Measurements from ENCODE around the gene UGT1A8.
"Not testable (repeated sequence)": the region's sequence is repeated elsewhere in the genome, so short reads cannot be mapped to it uniquely, and the experiment has no call there.

Gene UGT1A8

DNA sequence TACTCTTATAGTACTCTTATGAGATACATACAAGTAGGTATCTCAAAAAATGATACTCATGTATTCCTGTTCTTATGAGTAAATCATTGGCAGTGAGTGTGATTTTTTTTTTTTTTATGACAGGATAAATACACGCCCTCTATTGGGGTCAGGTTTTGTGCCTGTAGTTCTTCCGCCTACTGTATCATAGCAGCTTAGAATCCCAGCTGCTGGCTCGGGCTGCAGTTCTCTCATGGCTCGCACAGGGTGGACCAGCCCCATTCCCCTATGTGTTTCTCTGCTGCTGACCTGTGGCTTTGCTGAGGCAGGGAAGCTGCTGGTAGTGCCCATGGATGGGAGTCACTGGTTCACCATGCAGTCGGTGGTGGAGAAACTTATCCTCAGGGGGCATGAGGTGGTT, at the start of gene UGT1A8:
UGT1A8 (plus strand) TSS at position 158 of the 400 bp plus-strand sequence; CDS start at position 233, 75 bp downstream.
- not testable (repeated sequence) for DNase-seq

GRCh38 chr2:233571001-233571400, 46.4 kb upstream of the UGT1A8 start:
- DNase-seq: no peak

- no peak for DNase-seq
Observed at GRCh38 chr2:233571462-233571861, 46.0 kb upstream of the UGT1A8 start.

DNA sequence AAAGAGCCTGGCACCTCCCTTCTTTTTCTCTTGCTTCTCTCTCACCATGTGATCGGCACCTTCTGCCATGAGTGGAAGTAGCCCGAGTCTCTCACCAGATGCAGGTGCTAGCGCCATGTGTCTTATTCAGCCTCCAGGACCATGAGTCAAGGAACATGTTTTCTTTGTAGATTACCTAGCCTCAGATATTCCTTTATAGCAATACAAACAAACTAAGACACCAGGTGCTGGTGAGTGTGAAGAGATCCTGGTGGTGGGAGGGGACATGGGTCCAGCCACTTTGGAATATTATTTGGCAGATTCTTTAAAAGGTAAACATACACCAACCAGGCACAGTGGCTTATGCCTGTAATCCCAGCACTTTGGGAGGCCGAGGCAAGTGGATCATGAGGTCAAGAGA, 45.0 kb upstream of the UGT1A8 start:
- no peak for DNase-seq

- not testable (repeated sequence) for DNase-seq
Observed at GRCh38 chr2:233577341-233577740, 40.1 kb upstream of the UGT1A8 start.

DNA sequence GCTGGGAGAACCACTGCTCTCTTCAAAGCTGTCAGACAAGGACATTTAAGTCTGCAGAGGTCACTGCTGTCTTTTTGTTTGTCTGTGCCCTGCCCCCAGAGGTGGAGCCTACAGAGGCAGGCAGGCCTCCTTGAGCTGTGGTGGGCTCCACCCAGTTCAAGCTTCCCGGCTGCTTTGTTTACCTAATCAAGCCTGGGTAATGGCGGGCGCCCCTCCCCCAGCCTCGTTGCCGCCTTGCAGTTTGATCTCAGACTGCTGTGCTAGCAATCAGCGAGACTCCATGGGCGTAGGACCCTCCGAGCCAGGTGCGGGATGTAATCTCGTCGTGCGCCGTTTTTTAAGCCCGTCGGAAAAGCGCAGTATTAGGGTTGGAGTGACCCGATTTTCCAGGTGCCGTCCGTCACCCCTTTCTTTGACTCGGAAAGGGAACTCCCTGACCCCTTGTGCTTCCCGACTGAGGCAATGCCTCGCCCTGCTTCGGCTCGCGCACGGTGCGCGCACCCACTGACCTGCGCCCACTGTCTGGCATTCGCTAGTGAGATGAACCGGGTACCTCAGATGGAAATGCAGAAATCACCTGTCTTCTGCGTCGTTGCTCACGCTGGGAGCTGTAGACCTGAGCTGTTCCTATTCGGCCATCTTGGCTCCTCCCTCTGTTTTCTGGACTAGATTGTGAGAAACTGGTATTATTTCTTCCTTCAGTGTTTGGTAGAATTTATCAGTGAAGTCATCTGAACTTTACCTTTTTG, 34.0 kb upstream of the UGT1A8 start:
- not testable (repeated sequence) for DNase-seq

- DNase-seq: no peak
Observed at GRCh38 chr2:233584210-233584609, 33.2 kb upstream of the UGT1A8 start.

- no peak for DNase-seq
Observed at GRCh38 chr2:233588400-233588799, 29.0 kb upstream of the UGT1A8 start.

GRCh38 chr2:233592706-233593105, 24.7 kb upstream of the UGT1A8 start:
- DNase-seq: not testable (repeated sequence)

DNA sequence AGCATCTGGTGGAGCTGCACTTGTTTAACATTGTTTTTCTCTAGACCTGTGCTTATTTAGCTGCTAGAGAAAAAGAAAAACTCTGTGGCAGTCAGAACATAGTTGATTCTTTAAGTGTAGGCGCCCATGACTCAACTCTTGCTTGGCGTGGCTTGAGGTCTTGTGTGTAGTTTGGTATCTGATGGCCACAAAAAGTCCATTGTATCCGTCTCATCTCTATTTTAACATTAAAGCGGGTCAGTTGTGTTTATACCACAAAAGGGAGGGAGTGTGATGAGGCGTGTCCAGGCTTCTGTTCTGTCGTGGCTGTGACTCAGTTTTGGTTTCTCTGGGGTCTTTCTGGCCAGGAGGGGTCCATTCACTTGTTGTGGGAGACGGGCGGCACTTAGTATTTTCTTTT, 24.2 kb upstream of the UGT1A8 start:
- DNase-seq: no peak

- DNase-seq: no peak
Observed at GRCh38 chr2:233597522-233597921, 19.9 kb upstream of the UGT1A8 start.

DNA sequence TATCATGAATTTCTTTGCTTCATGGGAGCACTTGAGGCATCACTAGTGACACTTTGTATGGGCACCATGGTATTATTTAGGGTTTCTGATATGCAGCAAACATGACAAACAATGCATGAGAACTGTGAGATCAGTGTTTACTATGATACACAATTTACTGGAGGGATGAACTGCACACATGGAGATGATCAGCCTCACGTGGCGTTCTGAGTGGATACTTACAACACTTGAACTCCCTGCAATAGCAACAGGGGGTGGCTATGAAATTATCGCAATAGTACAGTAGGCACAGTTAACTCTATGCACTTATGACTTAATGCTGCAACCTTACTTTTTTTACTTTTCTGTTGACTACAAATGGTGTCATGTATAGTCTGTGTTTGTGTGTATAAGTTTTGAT, 18.5 kb upstream of the UGT1A8 start:
- DNase-seq: no peak

DNA sequence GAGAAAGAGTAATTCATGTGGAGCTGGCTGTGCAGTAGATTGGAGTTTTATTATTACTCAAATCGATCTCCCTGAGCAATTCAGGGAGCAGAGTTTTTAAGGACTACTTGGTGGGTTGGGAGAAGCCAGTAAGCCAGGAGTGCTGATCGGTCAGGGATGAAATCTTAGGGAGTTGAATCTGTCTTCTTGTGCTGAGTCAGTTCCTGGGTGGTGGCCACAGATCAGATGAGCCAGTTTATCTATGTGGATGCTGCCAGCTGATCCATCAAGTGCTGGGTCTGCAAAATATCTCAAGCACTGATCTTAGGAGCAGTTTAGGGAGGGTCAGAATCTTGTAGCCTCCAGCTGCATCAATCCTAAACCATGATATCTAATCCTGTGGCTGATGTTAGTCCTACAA, 17.0 kb upstream of the UGT1A8 start:
- no peak for DNase-seq

DNA sequence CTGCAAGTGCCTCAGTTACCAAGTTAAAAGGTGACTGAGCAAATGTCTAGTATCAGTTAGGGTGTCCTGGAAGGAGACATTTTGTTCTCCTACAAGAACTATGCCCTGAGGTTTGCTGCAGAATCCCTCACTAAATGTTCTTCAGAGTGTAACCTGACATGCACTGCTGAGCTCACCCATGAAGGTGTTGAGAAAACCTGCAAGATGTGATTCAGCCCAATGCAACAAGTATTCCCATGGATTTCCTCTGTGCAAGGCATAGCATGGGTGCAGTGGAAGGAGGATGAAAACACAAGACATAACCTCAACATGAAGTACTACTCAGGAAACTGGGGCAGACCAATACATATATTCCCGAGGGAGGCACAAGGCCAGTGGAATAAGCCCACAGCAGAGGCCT, 15.4 kb upstream of the UGT1A8 start:
- no peak for DNase-seq

- DNase-seq: no peak
Observed at GRCh38 chr2:233603520-233603919, 13.9 kb upstream of the UGT1A8 start.

DNA sequence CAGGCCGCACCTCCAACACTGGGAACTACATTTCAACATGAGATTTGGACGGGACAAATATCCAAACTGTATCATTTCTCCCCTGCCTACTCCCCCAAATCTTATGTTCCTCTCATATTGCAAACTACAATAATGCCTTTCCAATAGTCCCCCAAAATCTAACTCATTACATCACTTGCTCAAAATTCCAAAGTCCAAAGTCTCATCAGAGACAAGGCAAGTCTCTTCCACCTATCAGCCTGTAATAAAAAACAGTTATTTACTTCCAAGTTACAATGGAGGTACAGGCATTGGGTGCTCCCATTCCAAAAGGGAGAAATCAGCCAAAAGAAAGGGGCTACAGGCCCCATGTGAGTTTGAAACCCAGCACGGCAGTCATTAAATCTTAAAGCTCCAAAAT, 12.6 kb upstream of the UGT1A8 start:
- DNase-seq: no peak

DNA sequence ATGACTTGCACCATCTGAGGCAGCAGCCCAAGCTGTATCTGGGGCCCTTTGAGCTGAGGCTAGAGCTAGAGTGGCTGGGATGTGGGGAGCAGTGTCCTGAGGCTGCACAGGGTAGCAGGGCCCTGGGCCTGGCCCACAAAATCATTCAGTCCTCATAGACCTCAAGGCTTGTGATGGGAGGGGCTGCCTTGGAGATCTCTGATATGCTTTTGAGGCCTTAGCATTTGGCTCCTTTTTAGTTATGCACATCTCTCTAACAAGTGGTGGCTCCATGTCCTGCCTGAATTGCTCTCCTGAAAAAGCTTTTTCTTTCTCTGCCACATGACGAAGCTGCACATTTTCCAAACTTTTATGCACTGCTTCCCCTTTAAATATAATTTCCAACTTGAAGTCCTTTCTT, 11.8 kb upstream of the UGT1A8 start:
- DNase-seq: no peak

DNA sequence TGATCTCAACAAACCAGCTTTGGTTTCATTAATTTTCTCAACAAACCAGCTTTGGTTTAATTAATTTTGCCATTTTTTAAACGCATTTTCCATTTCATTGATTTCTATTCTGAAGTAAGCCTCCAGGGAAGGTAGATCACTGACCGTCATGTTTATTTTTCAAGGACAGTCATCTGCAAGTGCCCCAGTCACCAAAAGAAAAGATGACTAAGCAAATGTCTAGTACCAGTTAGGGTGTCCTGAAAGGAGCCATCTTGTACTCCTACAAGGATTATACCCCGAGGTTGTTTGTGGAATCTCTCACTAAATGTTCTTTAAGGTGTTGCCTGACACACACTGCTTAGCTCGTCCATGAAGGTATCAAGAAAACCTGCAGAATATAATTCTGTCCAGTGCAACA, 6.1 kb upstream of the UGT1A8 start:
- DNase-seq: no peak

GRCh38 chr2:233620204-233620603, 2.8 kb downstream of the UGT1A8 start:
- no peak for DNase-seq

DNA sequence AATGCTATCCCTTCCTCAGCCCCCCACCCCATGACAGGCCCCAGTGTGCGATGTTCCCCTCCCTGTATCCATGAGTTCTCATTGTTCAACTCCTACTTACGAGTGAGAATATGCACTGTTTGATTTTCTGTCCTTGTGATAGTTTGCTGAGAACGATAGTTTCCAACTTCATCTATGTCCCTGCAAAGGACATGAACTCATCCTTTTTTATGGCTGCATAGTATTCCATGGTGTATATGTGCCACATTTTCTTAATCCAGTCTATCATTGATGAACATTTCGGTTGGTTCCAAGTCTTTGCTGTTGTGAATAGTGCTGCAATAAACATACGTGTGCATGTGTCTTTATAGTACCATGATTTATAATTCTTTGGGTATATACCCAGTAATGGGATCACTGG, 4.4 kb downstream of the UGT1A8 start:
- DNase-seq: not testable (repeated sequence)

DNA sequence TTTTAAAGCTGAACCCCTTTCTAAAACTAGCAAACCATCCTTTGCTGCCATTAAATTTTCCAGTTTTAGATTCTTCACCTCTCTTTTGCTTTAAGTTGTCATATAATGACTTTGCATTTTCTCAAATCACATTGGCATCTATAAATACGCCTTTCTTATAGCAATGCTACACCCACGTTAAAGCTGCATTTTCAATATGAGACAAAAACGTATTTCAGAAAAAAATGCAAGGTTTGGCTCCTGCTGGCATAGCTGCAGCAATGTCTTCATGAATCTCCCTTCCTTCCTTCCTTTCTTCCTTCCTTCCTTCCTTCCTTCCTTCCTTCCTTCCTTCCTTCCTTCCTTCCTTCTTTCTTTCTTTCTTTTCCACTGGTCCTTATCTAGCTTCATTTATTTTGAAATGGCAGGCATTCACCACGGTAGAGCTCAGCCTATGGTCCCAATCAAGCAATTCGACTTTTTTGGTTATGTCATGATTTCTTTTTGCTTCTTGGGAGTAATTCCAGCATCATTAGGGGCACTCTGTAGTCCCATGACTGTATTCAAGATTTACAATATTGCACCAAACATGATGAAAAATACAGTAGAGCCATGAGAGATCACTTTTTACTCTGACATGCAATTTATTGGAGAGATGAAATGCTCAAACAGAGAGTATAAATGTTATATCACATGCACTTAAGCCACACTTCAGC, 10.0 kb downstream of the UGT1A8 start:
- no peak for DNase-seq

DNA sequence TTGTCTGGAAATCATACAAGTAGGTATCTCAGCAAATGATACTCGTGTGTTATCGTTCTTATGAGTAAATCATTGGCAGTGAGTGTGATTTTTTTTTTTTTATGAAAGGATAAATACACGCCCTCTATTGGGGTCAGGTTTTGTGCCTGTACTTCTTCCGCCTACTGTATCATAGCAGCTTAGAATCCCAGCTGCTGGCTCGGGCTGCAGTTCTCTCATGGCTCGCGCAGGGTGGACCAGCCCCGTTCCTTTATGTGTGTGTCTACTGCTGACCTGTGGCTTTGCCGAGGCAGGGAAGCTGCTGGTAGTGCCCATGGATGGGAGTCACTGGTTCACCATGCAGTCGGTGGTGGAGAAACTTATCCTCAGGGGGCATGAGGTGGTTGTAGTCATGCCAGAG, 18.9 kb downstream of the UGT1A8 start, which contains the start of gene UGT1A10:
UGT1A10 (plus strand) TSS at position 143 of the 400 bp plus-strand sequence; CDS start at position 218, 75 bp downstream.
- DNase-seq: not testable (repeated sequence)

GRCh38 chr2:233638836-233639235, 21.4 kb downstream of the UGT1A8 start:
- DNase-seq: no peak

GRCh38 chr2:233639860-233640259, 22.4 kb downstream of the UGT1A8 start:
- DNase-seq: no peak

Data from Kasumi-1 (cell line).